Fibroblast of lung (primary cell): ENCODE data around the gene GPD1L.

Experiments used
- EZH2 ChIP-seq: IDR thresholded peaks from 2 replicates; pipeline ENCODE4 v1.5.1; 2012; ENCODE audit warnings: low read length, control low read depth, mild to moderate bottlenecking; ENCODE audit errors: missing control alignments
- TF ChIP-seq, protein P1 (sequence below), 2 donors: IDR thresholded peaks in 1 of 2; conservative IDR thresholded peaks in 1 of 2; 1 replicate in 1 of 2; 2 replicates in 1 of 2; pipeline ENCODE4 v1.5.1; 2011 to 2012; ENCODE audit warnings: low read length in 2 of 2, control low read depth in 1 of 2, inconsistent platforms in 1 of 2, low read depth in 1 of 2, mild to moderate bottlenecking in 1 of 2

GRCh38 chr3:32097768-32098167, 8.7 kb upstream of the GPD1L start:
- TF ChIP-seq, protein P1, sequence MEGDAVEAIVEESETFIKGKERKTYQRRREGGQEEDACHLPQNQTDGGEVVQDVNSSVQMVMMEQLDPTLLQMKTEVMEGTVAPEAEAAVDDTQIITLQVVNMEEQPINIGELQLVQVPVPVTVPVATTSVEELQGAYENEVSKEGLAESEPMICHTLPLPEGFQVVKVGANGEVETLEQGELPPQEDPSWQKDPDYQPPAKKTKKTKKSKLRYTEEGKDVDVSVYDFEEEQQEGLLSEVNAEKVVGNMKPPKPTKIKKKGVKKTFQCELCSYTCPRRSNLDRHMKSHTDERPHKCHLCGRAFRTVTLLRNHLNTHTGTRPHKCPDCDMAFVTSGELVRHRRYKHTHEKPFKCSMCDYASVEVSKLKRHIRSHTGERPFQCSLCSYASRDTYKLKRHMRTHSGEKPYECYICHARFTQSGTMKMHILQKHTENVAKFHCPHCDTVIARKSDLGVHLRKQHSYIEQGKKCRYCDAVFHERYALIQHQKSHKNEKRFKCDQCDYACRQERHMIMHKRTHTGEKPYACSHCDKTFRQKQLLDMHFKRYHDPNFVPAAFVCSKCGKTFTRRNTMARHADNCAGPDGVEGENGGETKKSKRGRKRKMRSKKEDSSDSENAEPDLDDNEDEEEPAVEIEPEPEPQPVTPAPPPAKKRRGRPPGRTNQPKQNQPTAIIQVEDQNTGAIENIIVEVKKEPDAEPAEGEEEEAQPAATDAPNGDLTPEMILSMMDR (conservative IDR thresholded peaks at IDR 0.05 in 1 of 2, IDR thresholded peaks at IDR 0.05 in 1 of 2; ENCODE audit: low read depth in 1 of 2, low read length in 2 of 2) = no peak
- TF ChIP-seq EZH2 = no peak
